GM12892 (cell line): ENCODE results near the gene DNAJB8.

Source experiments
- POLR2A ChIP-seq: IDR thresholded peaks from 2 replicates; pipeline ENCODE4 v1.6.1; 2011; ENCODE audit warnings: low read depth, low read length, control low read depth
- POLR2AphosphoS5 ChIP-seq: IDR thresholded peaks from 2 replicates; pipeline ENCODE4 v1.6.1; 2011; ENCODE audit warnings: low read depth, low read length, control low read depth

- TF ChIP-seq POLR2A: no peak
- TF ChIP-seq POLR2AphosphoS5: no peak
Measured at GRCh38 chr3:128458746-128459460, 7.8 kb downstream of the DNAJB8 start.
